ENCODE data around the gene SLC25A17. TPM values are rescaled to one million over a fixed set of nuclear protein-coding genes. Genes with fewer than 3 reads are reported as not detected.
"Not testable (repeated sequence)": the region's sequence is repeated elsewhere in the genome, so short reads cannot be mapped to it uniquely, and the experiment has no call there.

SLC25A17 gene, protein sequence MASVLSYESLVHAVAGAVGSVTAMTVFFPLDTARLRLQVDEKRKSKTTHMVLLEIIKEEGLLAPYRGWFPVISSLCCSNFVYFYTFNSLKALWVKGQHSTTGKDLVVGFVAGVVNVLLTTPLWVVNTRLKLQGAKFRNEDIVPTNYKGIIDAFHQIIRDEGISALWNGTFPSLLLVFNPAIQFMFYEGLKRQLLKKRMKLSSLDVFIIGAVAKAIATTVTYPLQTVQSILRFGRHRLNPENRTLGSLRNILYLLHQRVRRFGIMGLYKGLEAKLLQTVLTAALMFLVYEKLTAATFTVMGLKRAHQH
- 42.2 TPM for polyA plus RNA-seq (2012; ENCODE audit: insufficient read depth, insufficient read length)

DNA sequence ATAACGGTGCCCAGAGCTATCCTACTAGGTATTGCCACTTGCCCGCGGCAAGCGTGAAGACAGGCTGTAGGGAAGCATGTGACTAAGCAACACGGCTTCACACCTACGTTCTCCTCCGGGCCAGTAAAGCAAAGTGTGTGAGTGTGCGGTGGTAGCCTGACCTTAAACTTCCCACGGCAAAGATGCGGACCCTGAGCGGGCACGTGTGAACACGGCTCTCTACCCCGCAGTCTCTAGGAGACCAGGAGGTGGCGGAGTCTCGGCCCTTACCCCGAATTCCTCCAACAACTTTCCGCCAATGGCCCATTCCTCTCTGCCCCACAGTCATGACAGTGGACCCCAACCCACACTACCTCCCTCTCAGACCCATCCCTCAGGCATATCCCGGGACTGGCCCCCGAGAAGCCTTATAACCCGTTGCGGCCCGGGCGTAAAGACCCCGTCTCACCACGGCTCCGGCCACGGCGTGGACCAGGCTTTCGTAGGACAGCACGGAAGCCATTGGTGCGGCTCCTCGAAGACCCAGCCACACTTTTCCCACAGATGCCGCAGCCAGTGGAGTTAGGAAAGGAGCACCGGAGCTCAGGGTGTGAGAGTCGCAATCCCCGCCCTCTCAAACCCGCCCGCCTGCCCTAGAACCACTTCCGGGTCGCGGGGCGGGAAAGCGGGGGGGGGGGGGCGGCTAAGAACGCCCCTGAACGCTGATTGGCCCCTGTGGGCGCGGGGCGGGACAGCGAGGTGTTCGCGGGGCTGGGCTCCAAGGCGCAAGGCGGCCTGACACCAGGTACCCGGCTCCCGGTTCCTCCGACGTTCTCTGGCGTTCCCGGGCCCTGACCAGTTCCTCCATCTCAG is at the start of gene SLC25A17:
Gene SLC25A17, minus strand, starts transcription at position 600 of the 852 bp plus-strand sequence. Its CDS starts 98 bp downstream, at position 502.
- H3K4me3 ChIP-seq (ENCODE audit: low read length), result peak within 1 kb of the TSS; percentile 94
- peak; percentile 76 for DNase-seq (ENCODE audit: low read depth, low spot score)

DNA sequence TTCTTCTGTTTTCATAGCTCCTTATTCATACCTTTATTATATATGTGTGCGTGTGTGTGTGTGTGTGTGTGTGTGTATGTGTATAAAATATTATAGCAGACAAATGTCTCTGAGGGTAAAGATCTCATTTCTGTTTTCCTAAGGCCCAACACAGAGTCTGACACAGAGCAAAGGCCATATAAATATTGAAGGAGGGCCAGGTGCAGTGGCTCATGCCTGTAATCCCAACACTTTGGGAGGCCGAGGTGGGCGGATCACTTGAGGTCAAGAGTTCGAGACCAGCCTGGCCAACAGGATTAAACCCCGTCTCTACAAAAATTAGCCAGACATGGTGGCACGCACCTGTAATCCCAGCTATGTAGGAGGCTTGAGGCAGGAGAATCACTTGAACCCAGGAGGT is 49.2 kb upstream of the SLC25A17 start:
- DNase-seq (ENCODE audit: low read depth, low spot score); H3K4me3 ChIP-seq (ENCODE audit: low read length): not testable (repeated sequence)

DNA sequence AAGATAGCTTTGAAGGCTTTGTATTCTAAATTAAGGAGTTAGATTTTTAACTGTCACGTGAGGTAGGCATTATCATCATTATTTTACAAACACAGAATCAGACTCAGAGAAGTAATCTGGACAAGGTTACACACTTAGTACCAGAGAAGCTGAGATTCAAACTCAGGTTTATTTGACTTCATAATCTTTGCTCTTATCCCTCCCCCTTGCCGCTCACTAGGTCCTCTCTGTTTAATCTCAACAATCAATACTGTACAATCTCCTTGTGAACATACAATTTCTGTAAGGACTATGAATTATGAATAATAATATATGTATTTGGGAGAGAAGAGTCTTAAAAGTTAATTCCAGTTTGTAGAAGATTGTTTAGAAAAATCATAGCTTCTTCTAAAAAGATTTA is 48.0 kb upstream of the SLC25A17 start:
- H3K4me3 ChIP-seq (ENCODE audit: low read length), result no peak overlapping the region
- no peak for DNase-seq (ENCODE audit: low read depth, low spot score)

GRCh38 chr22:40862537-40862936 is 43.4 kb upstream of the SLC25A17 start:
- H3K4me3 ChIP-seq (ENCODE audit: low read length), result no peak overlapping the region
- no peak for DNase-seq (ENCODE audit: low read depth, low spot score)

- H3K4me3 ChIP-seq (ENCODE audit: low read length), result no peak within 1 kb of the TSS
- no peak for DNase-seq (ENCODE audit: low read depth, low spot score)
These were observed 42.9 kb upstream of the SLC25A17 start, which contains the start of gene DNAJB7 for GRCh38 chr22:40862013-40862412. Gene DNAJB7 (minus strand): TSS chr22:40862113. CDS start chr22:40861994, 119 bp downstream.

- peak overlapping the region; percentile 97 for H3K4me3 ChIP-seq (ENCODE audit: low read length)
- DNase-seq (ENCODE audit: low read depth, low spot score), result no peak
These were observed 38.2 kb upstream of the SLC25A17 start for GRCh38 chr22:40857309-40857855.

GRCh38 chr22:40856513-40857308 is 37.6 kb upstream of the SLC25A17 start, which contains the start of the genes ST13 and XPNPEP3:
Gene ST13 (minus strand): TSS chr22:40856639. CDS start chr22:40856540, 99 bp downstream.
Gene XPNPEP3 (plus strand): TSS chr22:40857148. CDS start chr22:40857182, 34 bp downstream.
- peak; percentile 96 for DNase-seq (ENCODE audit: low read depth, low spot score)
- H3K4me3 ChIP-seq (ENCODE audit: low read length), result peak within 1 kb of the TSS; percentile 97

GRCh38 chr22:40855979-40856512 is 36.9 kb upstream of the SLC25A17 start:
- peak overlapping the region; percentile 97 for H3K4me3 ChIP-seq (ENCODE audit: low read length)
- DNase-seq (ENCODE audit: low read depth, low spot score), result no peak

- peak overlapping the region; percentile 97 for H3K4me3 ChIP-seq (ENCODE audit: low read length)
- no peak for DNase-seq (ENCODE audit: low read depth, low spot score)
These were observed 36.2 kb upstream of the SLC25A17 start for GRCh38 chr22:40855071-40855978.

GRCh38 chr22:40853961-40854360 is 34.8 kb upstream of the SLC25A17 start:
- H3K4me3 ChIP-seq (ENCODE audit: low read length), result no peak overlapping the region
- no peak for DNase-seq (ENCODE audit: low read depth, low spot score)

GRCh38 chr22:40853333-40853732 is 34.2 kb upstream of the SLC25A17 start:
- DNase-seq (ENCODE audit: low read depth, low spot score), result no peak
- H3K4me3 ChIP-seq (ENCODE audit: low read length), result no peak overlapping the region

DNA sequence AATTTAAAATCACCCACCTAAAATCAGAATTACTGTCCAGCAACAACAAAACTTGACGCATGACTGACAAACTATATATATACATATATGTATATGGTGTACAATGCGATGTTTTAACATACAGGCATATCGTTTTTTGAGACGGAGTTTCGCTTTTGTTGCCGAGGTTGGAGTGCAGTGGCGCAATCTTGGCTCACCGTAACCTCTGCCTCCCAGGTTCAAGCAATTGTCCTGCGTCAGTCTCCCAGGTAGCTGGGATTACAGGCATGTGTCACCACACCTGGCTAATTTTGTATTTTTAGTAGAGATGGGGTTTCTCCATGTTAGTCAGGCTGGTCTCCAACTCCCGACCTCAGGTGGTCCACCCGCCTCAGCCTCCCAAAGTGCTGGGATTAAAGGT is 26.7 kb upstream of the SLC25A17 start:
- DNase-seq (ENCODE audit: low read depth, low spot score); H3K4me3 ChIP-seq (ENCODE audit: low read length): not testable (repeated sequence)

DNA sequence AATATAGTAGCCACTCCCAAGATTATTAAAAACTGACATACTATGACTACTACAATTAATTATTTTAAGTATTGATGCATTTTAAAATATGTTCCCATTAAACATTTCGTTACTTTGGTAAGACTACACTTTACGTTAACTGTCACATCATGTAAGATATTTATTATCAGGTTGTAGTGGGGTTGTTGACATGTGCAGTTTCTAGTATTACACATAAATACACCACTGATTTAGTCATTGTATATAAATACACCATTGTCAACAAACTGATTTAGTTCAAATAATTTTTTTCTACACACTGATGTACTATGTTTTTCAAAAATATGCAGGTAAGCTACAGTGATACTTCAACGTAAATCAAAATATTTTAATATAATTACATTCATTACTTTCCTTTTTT is 25.8 kb upstream of the SLC25A17 start:
- no peak overlapping the region for H3K4me3 ChIP-seq (ENCODE audit: low read length)
- no peak for DNase-seq (ENCODE audit: low read depth, low spot score)

- no peak for DNase-seq (ENCODE audit: low read depth, low spot score)
- no peak overlapping the region for H3K4me3 ChIP-seq (ENCODE audit: low read length)
These were observed 19.3 kb upstream of the SLC25A17 start for GRCh38 chr22:40838486-40838885.

DNA sequence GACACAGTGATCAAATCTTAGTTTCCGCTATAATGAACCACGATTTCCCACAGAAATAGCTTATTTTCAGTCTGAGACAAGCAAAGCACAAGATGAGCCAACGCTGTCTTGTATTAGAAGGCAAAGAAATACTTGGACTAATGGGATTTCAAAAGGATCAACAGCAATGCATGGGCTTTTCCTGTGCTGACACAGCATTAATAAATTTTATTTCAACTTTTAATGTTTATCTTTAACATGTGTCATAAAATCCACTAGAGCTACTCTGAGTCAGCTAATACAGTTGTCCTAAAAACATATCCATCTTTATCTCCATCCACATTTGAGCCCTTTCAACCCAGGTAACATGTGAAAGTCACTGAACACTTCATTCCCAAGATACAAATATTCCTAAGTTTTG is 15.5 kb upstream of the SLC25A17 start:
- DNase-seq (ENCODE audit: low read depth, low spot score), result no peak

DNA sequence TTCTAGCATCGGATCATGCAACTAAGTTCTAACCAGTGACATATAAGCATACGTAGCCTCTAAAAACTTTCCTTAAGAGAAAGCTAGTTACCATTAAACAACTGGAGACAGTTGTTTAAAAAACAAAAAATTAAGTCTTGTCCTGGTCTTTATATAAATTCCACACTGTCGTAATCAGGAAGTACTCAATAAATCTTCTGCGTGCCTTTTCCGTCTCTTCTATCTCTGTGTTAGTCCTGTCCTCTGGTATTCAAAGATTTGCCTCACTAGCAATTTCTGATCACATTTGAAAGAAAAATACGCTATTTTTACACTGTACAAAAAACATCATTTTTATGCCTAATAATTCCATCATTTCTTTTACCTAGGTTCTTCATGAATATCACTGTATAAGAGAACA is 10.0 kb upstream of the SLC25A17 start:
- DNase-seq (ENCODE audit: low read depth, low spot score), result no peak
- no peak overlapping the region for H3K4me3 ChIP-seq (ENCODE audit: low read length)

More for the DNA sequence above, 15.5 kb upstream of the SLC25A17 start:
- no peak overlapping the region for H3K4me3 ChIP-seq (ENCODE audit: low read length)

DNA sequence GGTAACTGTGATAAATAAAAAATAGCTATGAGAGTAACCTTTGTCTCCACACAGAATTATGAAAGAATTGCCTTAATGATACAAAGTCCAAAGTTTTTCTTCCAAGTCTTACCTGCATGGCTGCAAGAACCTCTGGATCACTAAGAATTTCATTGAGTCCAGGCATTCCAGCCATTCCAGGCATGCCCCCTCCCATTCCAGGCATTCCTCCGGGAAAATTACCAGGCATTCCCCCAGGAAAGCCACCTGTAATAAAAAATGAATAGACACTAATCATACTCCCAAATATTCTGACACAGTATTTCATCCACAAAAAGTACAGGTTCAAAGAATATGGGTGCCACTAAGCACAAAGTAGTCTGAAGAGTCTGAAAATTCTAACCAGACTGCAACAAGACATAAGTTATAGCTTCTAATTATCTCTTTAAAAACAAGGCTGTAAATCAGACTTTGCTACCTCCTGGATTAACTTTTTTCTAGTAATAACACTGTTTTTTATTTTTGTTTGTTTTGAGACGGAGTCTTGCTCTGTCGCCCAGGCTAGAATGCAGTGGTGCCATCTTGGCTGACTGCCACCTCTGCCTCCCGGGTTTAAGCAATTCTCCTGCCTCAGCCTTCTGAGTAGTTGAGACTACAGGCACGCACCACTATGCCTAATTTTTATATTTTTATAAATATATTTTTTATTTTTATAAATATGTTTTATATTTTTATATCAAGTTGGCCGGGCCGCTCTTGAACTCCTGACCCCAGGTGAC is 8.0 kb upstream of the SLC25A17 start:
- DNase-seq (ENCODE audit: low read depth, low spot score), result no peak
- no peak overlapping the region for H3K4me3 ChIP-seq (ENCODE audit: low read length)

Measured in Jurkat, Clone E6-1 (cell line).